Stimulated activated CD4-positive, alpha-beta T cell treated with anti-CD3 and anti-CD28 coated beads, Interleukin-1b, Interleukin-23, amount 100 ng/mL, for 1 hour (primary cell): ENCODE results near the gene ZMYM2.

Source experiments
- DNase-seq, 2 donors: peaks; one replicate each; pipeline ENCODE4 v3.0.0-alpha.2; 2020; ENCODE audit warnings: low read depth in 2 of 2

ZMYM2 gene

DNA sequence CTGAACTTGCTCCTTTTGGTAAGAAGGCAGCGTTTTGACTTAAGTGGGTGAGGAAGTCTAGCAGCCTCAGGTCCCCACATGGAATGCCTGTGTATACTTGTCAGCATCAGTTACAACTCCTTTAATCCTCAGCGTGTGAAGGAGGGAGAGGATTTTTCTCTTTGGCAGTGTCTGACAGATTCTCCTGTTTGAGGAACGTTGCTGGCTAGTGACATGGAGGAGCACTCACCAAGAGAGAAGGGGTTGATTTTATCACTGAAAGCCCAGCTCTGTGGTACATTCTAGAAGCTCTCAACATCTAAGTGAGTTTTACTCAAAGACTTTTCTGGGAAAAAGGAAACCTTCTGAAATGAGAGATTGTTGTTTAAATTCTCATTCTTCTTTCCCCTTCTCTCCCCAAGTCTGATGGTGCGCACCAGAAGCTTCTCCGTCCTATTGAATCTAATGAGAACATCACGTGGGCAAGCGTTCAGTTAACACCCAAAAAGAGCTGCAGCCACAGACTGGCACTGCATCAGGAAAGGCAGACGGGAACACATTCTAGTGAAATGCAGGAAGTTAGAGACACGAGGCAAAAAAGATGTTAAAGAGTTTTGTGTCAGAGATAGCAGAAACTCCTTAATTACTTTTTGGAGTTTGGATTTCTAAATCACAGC, 144.1 kb downstream of the ZMYM2 start:
- DNase-seq: no peak

DNA sequence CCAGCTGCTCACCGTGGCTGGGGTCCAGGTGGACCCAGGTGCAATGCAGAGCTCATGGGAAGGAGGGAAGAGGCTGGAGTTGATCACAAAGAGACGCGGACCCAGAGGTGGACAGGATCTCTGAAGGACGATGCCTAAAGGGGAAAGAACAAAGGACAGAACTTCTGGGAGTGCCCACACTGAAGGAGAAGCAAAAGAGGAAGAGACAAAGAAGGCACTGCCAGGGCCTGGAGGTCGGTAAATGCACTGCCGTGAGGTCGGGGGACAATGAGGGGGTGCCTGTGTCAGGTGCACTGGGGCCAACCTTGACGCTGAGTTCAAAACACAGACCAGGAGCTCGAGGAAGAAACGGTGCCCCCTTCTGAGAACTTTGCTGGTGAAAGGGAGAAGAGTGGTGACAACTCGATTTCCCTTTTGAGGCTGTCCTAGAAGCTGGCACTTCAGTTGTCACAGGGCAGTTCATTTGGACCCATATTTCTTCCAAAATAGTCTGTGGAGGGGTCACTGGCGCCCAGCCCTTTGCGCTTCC, 146.7 kb downstream of the ZMYM2 start:
- DNase-seq: no peak

DNA sequence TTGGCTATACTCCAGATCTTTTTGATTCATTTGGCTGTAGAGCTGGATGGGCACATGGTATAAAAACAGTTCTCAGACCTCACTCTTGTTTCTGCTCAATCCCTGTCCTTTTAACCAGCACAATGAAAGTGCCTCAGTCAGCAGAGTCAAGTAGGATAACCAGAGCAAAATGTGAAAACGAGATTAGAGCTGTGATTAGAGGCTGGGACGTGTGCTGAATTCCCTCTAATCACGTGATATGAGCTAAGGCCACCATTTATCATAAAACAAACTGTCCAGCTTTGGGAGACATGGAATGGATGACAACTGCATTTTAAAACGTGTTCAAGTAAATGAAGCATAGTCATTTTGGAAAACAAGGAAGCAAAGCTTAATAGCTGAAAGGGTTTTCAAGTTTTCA, 148.2 kb downstream of the ZMYM2 start:
- no peak for DNase-seq

DNA sequence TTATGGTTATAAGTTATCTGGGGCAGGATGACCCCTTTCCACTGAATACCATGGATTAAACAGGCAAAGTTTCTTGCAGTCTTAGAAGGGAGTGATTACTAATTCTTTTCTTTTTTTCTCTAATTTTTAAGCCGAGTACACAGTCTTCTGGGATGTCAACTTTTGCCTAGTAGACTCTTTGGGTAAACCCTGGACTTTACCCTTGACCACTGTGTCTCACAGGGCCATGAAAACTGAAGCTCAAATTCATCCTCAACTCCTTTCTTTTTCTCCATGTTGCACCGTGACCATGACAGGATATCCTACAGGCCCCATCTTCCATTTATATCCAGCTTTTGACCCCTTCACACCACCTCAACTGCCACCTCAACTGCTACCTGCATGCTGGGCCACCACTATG, 150.5 kb downstream of the ZMYM2 start:
- DNase-seq: no peak

DNA sequence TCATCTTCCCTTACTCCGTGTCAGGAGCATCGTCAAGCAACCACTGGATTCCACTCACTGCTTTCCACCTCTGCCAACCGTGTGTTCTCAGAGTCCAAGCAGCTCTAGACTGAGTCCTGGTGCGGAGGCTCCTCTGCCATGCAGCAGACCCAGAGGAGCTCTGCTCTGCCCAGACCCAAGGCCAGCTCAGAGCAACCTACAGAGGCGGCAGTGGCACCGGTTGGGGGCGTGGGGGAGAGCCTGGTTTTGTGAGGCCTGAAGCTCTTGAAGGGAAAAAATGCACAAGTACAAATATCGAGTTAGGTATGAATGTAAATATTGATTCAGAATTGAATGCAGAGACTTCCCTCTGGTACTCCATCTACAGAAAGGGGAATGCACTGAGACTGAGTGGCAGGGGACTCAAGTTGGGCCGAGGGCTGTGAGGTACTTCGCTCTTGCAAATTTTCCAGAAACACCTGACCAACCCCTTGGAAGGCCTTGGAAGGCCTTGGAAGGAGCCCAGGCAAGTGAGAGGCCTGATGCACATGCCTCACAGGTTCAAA, 155.6 kb downstream of the ZMYM2 start:
- DNase-seq: no peak

DNA sequence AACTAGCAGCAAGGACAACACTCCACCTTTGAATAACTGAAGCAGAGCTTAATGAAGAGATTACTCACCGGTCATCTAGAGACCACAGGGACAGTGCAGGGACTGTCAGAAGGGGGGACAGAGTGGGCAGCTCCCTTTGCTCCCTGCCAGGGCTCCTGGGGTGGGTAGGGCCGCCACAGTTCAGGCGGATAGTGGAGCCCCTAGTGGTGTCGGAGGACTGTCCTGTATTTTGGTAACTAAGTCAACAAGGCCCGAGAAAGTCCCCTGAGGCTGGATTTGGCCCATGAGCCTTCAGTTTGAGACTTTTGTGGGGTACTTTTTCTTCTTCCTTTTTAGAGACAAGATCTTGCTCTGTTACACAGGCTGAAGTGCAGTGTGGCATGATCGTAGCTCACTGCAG, 157.7 kb downstream of the ZMYM2 start:
- no peak for DNase-seq

DNA sequence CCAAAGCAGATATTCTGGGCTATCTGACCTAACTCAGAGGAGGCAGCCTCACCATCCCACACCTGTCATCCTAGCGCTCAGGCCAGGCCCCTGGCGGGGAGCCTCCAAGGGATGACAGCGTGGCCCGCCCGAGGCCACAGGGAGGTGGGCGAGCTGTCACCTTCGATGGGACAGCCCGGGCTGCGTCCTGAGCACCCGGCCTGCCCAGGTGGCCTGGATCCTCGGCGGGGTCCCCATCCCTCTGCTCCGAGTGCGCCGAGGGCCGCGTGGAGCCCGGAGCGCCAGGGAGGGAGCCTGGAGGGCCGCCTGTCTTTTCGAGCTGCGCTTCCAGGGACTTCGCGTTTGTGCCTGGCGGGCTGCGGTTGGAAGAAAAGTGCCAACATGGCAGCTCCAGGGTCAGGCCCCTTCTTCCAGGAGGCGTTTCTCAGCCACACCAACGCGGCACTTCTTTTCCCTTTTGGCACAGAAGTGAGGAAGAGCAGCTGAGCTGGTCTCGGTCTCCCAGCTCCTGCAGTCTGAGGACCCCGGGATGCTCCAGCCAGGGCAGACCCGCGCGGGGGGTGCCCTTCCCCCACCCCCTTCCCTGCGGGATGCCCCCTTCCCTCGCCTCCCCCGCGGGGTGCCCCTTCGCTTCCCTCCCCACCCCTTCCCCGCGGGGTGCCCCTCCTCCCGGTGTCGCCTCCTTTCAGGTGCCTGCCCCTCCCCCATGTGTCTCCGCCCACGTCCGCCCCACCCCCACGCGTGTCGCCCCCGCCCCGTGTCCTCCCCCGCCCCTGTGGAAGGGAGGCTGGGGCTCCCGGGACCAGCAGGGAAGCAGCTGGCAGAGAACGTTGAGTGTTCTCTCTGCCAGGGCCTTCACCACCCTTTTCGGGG, 160.0 kb downstream of the ZMYM2 start:
- DNase-seq: no peak

DNA sequence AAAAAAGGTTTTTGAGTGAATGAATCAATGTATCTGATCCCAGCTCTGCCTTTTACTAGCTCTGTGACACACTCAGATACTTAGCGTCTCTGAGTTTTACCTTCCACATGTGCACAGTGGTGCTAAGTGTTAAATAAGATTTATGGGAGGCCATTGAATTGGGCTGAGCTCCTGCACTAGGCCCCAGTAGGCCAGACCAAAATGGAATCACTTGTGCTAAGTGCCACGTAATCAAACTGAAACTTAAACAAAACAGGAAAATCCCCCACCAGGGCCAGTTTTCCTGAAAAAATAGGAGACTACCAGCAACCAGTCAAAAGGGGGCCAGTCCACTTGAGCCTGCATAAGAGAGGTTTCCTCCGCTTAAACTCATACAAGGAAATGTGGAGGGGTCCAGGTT, 161.4 kb downstream of the ZMYM2 start:
- no peak for DNase-seq

DNA sequence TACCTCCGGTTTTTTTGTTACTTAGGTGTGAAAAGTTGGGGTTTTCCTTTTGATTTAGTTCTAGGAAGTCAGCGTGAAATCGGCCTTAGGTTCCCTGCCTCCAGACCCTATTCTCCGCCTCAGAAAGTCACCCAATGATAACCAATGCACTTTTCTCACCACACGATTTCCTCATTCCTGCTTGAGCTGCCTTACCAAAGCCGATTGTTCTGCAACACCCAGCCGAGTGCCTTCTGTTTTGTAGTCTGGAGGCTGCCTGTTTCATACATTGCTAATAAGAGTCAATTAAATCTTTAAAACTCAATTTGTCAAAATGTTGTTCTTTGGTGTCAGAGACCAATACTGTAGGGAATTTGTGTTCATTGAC, 162.6 kb downstream of the ZMYM2 start:
- no peak for DNase-seq

DNA sequence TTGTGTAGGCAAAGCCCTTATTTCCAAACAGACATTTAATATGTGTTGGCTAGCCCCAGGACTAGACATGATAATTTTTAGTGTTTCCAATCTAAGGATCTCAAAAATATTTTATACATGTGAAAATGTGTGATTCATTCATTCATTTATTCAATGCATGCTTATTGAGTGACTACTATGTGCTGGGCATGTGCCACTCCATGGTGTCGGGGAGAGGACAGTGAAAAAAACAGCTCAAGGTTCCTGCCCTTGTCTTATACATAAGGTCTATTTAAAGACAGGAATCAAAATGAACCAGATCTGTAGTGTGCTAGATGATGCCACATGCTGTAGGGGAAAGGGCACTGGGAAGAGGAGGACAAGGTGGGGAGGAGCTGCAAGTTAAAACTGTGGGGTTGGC, 165.8 kb downstream of the ZMYM2 start:
- DNase-seq: no peak

DNA sequence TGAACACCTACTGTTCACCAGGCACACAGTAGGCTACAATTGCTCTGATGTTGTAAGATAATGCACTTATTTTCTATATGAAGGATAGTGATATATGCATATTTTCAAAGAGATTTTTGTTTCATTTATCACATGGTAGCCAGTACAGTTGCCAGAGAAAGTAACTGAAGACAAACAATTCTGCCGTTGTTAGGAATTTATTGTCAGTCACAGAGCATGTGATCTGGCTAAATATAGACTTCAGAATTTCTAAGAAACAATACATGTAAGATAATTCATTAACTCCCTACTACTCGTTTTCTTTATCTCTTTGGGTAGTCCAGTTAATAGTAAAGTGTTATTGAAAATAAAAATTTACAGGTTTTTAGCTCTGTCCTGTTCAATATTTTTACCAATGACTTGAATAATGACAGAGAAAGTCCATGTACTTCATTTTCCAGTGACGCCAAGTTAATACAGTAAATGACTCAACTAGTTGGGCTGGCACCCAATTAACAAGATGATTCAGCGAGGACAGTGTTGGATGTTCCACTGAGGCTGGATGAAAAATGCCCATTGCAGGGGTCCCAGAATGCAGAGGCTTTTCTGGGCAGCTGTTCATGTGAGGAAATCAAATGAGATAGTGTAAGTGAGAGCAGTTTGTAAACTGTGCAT, 166.7 kb downstream of the ZMYM2 start:
- DNase-seq: no peak

DNA sequence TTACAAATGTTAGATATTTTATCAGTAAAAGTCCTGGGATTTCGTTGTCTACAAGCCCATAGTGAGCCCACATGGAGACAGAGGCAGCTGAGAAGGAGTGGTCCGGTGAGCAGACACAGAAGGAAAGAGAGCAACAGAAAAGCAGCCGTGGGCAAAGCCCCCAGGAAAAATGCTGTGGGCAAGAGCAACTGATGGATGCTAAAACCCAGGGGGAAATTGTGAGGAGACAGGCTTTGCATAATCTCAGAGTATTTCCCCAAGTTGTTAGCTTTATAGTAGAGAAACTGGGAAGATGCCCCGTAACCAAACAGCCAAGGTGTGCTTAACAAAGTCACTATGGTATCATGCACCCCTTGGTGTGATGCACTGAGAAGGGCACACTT, 167.2 kb downstream of the ZMYM2 start:
- no peak for DNase-seq

DNA sequence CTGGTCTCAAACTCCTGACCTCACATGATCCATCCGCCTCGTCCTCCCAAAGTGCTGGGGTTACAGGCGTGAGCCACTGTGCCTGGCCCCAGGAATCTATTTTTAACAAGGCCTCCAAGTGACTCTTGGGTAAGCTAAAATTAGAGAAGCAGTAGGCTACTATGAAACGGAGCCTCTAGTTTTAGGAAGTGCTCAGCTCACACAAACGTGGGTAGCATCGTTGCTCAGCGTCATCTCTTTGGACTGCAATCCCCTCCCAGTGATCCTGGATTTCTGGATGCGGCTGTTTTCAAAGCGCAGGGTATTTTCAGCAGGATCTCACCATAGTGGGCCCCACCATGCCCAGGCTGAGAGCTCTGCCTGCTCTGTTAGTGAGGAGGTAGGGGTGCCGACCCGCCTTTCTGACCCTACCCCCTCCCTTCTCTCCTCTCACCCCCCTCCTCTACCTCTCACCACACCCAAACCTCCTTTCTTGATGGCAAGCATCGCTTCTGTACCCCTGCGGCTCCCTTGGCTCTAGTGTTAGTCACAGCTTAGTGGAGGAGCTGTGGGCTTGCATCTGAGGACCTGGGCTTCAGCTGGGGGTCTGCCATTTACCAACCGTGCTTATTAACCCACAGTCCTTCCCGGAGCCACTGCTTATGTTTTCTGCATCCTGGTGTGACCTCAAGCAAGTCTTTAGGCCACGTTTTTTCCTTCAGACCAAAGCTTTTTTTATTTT, 168.2 kb downstream of the ZMYM2 start:
- no peak for DNase-seq

DNA sequence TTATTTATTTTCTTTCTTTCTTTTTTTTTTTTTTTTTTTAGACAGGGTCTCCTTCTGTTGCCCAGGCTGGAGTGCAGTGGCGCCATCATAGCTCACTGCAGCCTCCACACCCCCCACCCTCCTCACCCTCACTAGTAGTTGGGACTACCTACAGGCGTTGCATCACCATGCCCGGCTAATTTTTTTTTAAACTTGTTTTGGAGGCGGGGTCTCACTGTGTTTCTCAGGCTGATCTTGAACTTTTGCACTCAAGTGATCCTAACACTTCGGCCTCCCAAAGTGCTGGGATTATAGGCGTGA, 168.7 kb downstream of the ZMYM2 start:
- no peak for DNase-seq

DNA sequence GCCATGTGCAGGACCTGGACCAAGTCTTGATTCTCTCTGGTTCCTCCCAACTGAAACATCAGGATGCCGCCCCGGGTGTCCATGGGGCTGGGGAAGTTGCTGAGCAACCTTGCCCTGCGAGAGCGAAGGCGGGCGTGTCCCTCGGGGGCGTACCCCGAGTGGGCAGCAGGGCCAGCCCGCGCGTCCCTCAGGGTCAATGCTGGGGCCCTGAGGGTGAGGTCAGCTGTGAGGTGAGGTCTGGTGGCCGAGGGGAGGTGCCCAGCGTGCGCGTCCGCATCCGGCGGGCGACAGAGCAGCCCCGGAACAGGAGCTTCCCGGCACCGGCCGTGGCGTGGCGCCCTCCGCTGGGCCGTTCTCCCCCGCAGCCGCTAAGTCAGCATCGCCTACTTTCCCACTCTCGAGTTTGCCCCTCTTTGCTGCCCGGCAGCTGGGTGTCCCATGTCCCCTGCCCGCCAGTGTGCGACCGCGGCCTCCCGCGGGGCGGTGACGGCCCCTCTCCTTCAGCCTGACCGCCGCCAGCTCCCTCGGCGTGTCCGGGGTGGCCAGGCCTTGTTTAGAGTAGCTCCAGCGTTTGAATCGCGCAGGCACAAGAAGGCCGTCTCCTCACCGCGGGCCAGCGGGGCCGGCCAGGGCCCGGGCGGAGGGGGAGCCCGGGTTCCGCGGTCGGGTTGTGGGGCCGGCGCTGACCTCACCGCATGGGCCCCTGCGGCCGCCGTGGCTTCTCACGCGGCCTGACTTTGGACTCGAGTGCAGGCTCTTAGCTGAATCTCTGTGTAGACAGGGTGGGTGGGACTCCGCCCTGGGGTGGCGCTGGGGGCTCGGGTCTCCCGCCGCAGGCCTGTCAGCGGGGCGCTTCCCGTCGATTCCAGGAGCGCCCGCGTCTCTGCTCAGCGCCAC, 169.3 kb downstream of the ZMYM2 start:
- DNase-seq: no peak

DNA sequence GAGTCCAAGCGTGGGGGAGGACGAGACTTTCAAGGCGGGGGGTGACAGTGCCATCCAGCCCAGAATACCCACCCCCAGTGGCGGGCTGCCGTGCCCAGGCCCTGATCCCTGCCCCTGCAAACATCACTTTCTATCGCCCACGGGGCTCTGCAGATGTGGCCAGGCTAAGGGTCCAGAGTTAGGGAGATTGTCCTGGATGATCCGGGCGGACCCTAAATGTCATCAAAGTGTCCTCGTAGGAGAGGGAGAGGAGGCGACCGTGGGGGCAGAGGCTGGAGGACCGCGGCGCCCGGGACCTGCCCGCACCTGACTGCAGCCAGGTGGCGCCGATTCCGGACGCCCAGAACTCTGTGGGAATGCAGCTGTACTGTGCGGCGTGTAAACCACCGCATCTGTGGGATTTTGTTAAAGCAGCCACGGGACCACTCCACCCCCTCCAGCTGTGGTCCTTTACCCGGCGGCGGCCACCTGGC, 170.0 kb downstream of the ZMYM2 start:
- DNase-seq: no peak

DNA sequence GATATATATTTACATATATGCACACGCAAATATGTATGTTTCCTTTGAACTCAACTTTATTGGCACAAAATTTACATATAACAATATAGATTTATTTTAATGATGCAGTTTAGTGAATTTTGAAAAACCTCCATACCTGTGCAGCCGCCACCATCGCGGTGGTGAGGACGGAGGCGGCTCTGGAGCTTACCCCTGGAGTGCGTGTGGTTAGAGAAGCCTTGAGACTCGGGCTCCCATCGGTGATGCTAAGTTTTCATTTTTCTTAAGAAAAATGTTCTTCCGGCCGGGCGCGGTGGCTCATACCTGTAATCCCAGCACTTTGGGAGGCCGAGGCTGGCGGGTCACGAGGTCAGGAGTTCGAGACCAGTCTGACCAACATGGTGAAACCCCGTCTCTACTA, 170.5 kb downstream of the ZMYM2 start:
- no peak for DNase-seq

DNA sequence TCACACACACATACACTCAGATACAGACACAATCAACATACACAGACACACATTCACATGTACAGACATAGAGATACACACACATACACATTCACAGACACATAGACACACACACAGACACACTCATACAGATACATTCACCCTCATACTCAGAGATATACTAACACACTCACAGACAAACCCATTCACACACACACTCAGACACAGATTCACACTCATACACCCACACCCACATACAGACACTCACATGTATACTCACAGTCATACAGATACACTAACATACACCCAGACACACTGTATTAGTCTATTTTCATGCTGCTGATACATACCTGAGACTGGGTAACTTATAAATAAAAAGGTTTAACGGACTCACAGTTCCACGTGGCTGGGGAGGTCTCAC, 171.5 kb downstream of the ZMYM2 start:
- DNase-seq: no peak

DNA sequence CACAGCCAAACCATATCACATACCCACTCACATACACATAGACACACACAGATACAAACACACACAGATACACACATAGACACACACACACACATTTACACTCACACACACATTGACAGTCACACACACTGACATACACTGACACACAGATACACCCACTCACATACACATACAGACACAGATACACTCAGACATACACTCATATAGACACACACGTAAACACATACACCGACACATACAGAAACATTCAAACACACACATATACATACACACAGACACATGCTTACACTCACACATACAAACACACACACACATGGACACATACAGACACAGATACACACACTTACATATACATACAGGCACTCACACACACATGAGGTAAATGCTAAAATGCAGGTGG, 172.1 kb downstream of the ZMYM2 start:
- DNase-seq: no peak

DNA sequence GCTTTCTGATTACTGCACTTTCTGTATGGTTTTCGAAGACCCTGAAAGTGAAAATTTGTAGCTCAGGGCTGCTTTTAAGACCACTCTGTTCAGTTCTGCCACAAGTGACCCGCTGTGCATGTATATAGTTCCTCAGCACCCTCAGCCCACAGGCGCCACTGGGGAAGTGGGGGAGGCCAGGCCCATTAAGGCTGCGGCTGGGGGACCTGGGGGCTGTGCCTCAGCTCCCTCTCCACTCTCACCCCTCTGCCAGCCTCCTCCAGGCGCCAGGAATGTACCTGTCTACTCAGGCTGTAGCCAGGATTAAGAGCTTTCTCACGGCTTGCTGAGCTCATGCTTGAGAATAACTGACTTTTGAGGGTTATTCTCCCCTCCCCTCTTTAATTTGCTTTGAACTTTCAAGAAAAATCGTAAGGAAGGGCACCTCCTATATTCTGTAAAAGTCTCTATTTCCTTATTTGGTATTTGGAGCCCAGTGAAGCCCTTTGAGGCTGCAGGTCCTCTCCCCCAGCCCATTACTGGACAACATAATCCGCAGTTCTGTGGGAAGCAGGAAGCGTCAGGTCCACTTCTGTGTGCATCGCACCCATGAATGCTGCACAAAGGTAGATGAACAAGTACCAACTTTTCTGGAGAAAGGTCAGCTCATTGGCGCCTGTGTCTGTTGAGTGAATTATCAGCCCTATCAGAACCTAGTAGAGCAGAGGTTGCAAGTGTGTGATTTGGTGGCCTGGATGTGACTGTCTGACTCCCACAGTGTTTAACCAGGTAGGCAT, 172.7 kb downstream of the ZMYM2 start:
- DNase-seq: no peak
